Non-pigmented ciliary epithelial cell (primary cell): Measurements from ENCODE around the gene CIDEC.
"Not testable (repeated sequence)": the region's sequence is repeated elsewhere in the genome, so short reads cannot be mapped to it uniquely, and the experiment has no call there.

Source experiments
- DNase-seq: peaks from one replicate; pipeline ENCODE4 v3.0.0-alpha.2; 2010; ENCODE audit warnings: low read depth

CIDEC gene

GRCh38 chr3:9876255-9876654 lies 3.8 kb downstream of the CIDEC start:
- not testable (repeated sequence) for DNase-seq

GRCh38 chr3:9875448-9875847 lies 4.6 kb downstream of the CIDEC start:
- no peak for DNase-seq

DNA sequence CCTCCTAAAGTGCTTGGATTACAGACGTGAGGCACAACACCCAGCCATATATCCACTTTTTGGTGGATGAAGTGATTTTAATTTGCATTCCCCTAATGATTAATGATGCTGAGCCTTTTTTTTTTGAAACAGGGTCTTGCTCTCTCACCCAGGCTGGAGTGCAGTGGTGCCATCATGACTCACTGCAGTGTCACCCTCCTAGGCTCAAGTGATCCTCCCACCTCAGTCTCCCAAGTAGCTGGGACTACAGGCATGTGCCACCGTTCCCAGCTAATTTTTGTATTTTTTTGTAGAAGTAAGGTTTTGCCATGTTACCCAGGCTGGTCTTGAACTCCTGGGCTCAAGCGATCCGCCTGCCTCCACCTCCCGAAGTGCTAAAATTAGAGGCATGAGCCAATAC lies 8.0 kb downstream of the CIDEC start:
- not testable (repeated sequence) for DNase-seq

- DNase-seq, result no peak
These were observed 9.1 kb downstream of the CIDEC start for GRCh38 chr3:9870978-9871377.

- no peak for DNase-seq
These were observed 10.1 kb downstream of the CIDEC start for GRCh38 chr3:9869955-9870354.

DNA sequence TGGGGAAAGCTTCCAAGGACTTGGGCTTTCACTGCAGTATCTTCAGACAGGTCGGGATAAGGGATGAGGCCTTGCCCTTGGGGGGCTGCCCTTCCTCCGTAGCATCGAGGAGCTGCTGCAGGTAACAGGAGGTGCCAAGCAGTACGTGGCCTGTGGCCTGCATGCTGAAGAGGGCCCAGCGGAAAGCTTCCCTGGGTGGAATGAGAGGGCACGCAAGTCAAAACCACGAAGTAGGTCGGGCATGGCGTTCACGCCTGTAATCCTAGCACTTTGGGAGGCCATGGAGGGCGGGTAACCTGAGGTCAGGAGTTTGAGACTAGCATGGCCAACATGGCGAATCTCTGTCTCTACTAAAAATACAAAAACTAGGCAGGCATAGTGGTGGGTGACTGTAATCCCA lies 12.9 kb downstream of the CIDEC start:
- DNase-seq, result no peak

DNA sequence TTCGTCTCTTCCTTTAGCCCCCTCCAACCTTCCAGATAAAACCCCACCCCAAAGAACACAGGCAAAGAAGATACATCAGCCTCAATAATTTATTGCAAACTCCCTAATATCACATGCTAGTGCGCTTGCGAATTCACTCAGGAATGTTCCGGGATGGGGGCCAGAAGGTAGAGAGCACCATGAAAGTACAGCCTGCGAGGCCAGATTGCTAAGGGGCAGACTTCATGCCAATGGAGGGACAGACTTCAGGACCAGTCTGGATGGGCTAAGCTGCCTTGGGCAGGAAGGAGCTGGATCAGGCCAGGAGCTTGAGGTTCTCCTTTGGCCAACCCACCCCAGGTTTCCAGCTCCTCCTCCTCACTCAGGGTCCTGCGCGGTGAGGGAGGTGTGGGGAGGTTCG lies 13.4 kb downstream of the CIDEC start:
- DNase-seq, result no peak

GRCh38 chr3:9865125-9865637 lies 14.9 kb downstream of the CIDEC start:
- not testable (repeated sequence) for DNase-seq

DNA sequence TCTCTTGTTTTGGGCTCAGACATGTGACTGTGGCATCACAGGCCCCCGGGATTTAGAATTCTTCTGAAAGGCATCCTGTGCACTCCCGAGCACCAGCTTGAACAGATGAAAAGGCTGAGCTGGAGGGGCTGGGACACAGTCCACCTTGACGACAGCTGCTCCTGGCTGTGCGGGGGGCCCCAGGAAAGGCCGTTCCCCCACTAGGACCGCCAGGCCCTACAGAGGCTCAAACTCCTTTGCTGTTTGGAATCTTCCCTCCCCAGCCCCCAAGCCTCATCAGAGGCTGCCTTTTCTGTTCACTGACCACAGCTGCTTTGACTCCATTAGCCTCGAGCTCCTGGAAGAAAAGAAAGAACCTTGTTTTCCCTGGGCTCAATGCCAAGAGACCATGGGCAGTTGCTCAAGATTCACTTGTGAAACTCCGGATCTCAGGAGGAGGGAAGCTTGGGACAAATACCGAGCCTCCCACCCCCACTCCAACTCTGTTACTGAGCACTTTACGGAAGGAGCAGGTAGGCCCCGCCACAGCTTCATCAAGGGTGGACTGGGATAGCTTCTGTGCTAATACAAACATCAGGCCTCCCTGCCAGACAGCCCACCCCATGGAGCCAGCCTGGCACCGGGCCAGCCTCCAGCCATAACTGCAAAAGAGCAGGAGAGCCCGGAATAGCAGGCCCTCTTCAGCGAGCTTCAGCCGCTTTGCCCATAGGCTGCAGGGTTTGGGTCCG lies 15.7 kb downstream of the CIDEC start:
- peak; percentile 61 for DNase-seq

- DNase-seq, result no peak
These were observed 16.8 kb downstream of the CIDEC start for GRCh38 chr3:9863058-9863772.

DNA sequence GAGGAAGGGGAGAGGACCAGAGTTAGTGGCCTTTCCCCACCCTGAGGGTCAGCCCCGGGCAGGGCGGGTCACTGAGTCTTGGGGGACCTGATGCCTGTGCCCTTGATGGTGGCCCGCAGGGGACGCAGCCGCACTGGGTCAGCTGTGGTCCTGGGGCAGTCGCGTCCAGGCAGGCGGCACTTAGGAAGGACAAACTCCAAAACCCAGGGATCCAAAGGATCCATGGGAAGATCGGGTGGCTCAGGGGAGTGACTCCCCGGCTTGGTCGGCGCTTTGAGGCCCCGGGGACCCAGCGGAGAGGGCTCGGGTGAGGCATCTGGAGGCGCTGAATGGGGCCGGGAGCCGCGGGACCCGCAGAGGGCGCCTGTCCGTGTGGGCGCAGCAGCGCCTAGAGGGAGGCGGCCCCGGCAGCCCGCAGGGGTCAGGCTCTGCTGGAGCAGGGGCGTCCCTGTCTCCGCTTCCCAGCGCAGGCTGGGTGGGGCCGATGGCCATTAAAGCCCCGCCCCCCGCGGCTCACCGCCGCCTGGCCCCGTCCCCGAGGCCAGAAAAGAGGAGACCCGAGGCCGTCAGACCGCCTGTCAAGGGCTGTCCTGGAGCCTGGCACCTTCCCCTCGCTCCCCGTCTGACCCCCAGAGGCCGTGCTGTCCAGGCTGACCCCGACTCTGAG lies 17.5 kb downstream of the CIDEC start:
- DNase-seq, result no peak

- DNase-seq, result no peak
These were observed 18.4 kb downstream of the CIDEC start for GRCh38 chr3:9861626-9862130.

DNA sequence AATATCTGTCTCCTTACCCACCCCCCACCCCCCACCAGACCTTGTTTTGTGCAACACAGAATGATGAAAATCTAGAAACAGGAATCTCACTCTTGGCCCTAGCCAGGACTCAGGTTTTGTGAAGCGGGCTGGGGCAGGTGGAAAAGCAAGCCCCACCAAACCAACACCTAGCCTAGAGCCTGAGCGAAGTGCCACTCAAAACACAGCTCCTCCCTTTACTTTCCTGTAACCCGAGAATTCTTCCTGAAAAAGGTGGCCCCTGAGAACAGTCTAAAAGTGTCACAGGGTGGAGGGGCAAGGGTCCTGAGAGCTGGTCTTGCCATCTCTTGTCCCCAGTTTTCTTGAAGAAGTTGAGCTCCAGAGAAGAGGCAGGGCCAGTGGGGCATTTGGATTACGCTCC lies 18.9 kb downstream of the CIDEC start:
- DNase-seq, result no peak

GRCh38 chr3:9859530-9860025 lies 20.5 kb downstream of the CIDEC start:
- no peak for DNase-seq

DNA sequence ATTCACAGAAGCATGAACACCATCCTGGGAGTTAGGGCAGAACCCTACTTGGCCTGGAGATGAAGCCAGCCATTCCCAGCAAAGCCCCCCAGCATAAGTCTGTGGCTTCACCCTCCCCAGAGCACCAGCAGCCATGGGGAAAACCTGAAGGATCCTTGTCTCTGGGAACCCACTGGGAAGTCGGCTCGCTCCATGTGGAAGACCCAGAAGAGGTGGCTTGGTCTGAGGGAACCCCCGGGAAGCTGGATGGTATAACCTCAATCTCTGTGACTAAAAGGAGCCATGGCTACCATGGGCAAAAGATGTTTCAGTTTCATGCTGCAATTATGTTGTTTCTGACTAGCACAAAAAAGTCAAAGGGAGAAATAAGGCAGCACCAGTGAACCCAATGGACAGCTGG lies 24.5 kb downstream of the CIDEC start:
- DNase-seq, result no peak

GRCh38 chr3:9854291-9854940 lies 25.6 kb downstream of the CIDEC start:
- DNase-seq, result not testable (repeated sequence)

DNA sequence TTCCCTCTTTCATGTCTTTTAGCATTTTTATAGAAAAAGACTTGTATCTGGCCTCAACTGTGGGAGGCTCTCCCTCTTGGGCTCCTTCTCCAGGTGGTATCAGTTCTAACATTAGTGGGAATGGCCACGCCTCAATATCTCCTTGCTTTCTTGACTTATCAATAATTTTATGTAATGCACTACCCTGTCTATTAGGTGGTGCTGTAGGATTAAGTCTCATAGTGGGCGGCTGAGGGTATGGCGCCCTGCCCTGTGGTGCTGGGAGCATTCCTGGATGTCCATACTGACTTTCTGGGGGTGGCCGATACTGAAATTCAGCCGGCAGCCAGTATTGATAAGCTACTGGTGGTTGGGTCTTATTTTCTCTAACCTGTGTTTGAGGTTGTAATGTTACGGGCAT lies 27.5 kb downstream of the CIDEC start:
- no peak for DNase-seq

DNA sequence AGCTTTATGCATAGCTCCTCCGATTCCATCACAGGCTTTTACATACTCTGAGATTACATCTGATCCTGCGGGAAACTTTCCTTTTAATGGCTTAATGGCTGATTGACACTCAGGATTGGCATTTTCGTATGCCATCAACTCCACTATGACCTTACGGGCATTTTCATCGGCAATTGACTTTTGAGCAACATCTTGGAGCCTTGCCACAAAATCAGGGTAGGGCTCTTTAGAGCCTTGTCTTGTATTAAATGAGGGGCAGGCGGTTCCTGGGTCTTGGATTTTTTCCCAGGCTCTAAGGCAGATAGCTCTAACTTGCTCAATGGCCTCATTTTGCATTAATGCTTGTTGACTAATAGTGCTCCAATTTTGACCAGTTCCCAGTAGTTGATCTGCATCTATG lies 28.1 kb downstream of the CIDEC start:
- DNase-seq, result not testable (repeated sequence)

DNA sequence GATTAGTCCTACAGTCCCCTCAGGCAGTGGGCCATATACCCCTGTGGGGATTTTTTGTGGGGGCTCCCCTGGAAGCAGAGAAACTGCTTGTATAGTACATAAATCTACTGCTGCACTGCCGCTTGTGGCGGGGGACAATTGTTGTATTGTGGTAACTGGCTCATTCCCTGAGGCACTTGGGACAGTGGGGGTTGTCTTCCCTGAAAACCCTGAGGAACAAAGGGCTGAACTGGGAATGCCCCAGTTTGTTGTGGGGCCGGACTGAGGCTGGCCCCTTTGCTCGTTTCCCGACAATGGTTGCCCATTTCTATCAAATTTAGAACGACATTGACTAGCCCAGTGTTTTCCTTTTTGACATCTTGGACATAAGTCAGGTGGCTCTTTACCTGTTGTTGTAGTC lies 28.7 kb downstream of the CIDEC start:
- DNase-seq, result not testable (repeated sequence)

DNA sequence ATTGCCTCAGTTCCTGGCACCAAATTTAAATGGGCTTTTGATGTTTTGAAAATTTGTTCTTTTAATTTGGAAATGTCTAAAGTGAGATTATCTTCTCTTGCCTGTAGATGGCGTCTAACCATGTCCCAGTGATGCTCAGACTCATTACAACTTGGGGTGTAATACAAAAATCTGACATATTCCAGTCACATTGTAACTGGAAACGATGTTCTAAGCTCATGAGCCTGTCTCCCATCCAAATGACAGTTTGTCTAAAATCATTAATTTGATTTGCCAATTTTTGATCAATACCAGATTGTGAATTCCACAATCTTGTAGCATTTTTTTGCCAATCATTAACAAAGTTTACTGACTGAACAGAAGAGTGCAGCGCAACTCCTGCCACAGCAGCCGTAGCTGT lies 31.2 kb downstream of the CIDEC start:
- DNase-seq, result not testable (repeated sequence)

- DNase-seq, result not testable (repeated sequence)
These were observed 32.2 kb downstream of the CIDEC start for GRCh38 chr3:9847870-9848269.

DNA sequence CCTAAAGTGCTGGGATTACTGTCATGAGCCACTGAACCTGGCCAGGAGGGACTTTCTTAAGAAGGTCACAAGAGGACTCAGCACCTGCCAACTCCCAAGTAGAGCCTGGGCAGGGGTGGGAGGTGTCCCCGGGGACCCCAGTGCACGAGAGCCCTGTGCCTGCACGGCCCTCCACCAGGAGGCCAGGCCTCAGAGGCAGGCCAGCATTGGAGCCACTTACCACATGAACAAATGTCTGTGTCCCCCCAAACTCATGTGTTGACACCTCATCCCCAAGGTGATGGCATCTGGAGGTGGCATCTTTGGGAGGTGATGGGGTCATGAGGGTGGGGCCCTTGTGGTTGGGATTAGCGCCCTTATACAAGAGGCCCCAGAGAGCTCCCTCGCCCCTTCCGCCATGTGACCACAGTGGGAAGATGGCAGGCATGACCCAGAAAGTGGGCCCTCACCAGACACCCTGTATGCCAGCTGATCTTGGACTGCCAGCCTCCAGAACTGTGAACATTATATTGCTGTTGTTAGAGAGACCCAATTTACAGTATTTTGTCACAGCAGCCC lies 33.0 kb downstream of the CIDEC start:
- DNase-seq, result no peak
